Measurements from ENCODE around the gene DOCK4.

DOCK4 gene

GRCh38 chr7:112025556-112025955 is 180.6 kb downstream of the DOCK4 start:
- TF ChIP-seq CTCF (conservative IDR thresholded peaks at IDR 0.05; ENCODE audit: low read length) (no peak), EZH2phosphoT487 (IDR thresholded peaks at IDR 0.05; ENCODE audit: borderline replicate concordance) (no peak)

GRCh38 chr7:112023786-112024185 is 182.4 kb downstream of the DOCK4 start:
- Histone ChIP-seq H3K36me3 (ENCODE audit: insufficient read depth, low read length) (no peaks in the 10 kb centered on the region), H3K79me2 (ENCODE audit: insufficient read depth, low read length) (no peaks in the 10 kb centered on the region), H4K20me1 (ENCODE audit: insufficient read depth, low read length, poor library complexity, severe bottlenecking) (no peaks in the 10 kb centered on the region), H3K9me2 (replicated peaks; ENCODE audit: low read depth, low read length) (no peaks in the 10 kb centered on the region), H3K9me3 (ENCODE audit: insufficient read depth, low read depth, low read length) (no peaks in the 10 kb centered on the region), H3K9ac (ENCODE audit: low read depth, low read length, poor library complexity, severe bottlenecking) (no peak overlapping the region), H3K4me3 (ENCODE audit: low read length, poor library complexity, severe bottlenecking) (no peak overlapping the region), H3K4me2 (ENCODE audit: low read depth, low read length, poor library complexity, severe bottlenecking) (no peak overlapping the region), H3K4me1 (ENCODE audit: insufficient read depth, low read length, poor library complexity, severe bottlenecking) (no peaks in the 10 kb centered on the region), H3F3A (ENCODE audit: low read depth) (no peaks in the 10 kb centered on the region), H3K27me3 (ENCODE audit: insufficient read depth, low read length, poor library complexity, severe bottlenecking) (no peaks in the 10 kb centered on the region), H2AFZ (ENCODE audit: low read length) (no peak overlapping the region)
- TF ChIP-seq EZH2phosphoT487 (IDR thresholded peaks at IDR 0.05; ENCODE audit: borderline replicate concordance) = no peak

More at GRCh38 chr7:112025556-112025955, 180.6 kb downstream of the DOCK4 start:
- H3K9me2 ChIP-seq (replicated peaks; ENCODE audit: low read depth, low read length) = no peaks in the 10 kb centered on the region
- no peaks in the 10 kb centered on the region for H3K9me3 ChIP-seq (ENCODE audit: insufficient read depth, low read depth, low read length)
- H3K4me1 ChIP-seq (ENCODE audit: insufficient read depth, low read length, poor library complexity, severe bottlenecking) = peaks cover 4% of the 10 kb centered on the region
- H3K9ac ChIP-seq (ENCODE audit: low read depth, low read length, poor library complexity, severe bottlenecking) = no peak overlapping the region
- H2AFZ ChIP-seq (ENCODE audit: low read length) = no peak overlapping the region
- H3F3A ChIP-seq (ENCODE audit: low read depth) = no peaks in the 10 kb centered on the region
- no peak overlapping the region for H3K4me2 ChIP-seq (ENCODE audit: low read depth, low read length, poor library complexity, severe bottlenecking)
- H3K79me2 ChIP-seq (ENCODE audit: insufficient read depth, low read length) = no peaks in the 10 kb centered on the region
- H3K27me3 ChIP-seq (ENCODE audit: insufficient read depth, low read length, poor library complexity, severe bottlenecking) = no peaks in the 10 kb centered on the region
- H4K20me1 ChIP-seq (ENCODE audit: insufficient read depth, low read length, poor library complexity, severe bottlenecking) = no peaks in the 10 kb centered on the region
- H3K4me3 ChIP-seq (ENCODE audit: low read length, poor library complexity, severe bottlenecking) = no peak overlapping the region
- no peaks in the 10 kb centered on the region for H3K36me3 ChIP-seq (ENCODE audit: insufficient read depth, low read length)

- Histone ChIP-seq H2AFZ (ENCODE audit: low read length) (no peak overlapping the region), H3K27me3 (ENCODE audit: insufficient read depth, low read length, poor library complexity, severe bottlenecking) (no peaks in the 10 kb centered on the region), H4K20me1 (ENCODE audit: insufficient read depth, low read length, poor library complexity, severe bottlenecking) (no peaks in the 10 kb centered on the region), H3K9me2 (replicated peaks; ENCODE audit: low read depth, low read length) (no peaks in the 10 kb centered on the region), H3K9ac (ENCODE audit: low read depth, low read length, poor library complexity, severe bottlenecking) (no peak overlapping the region), H3K9me3 (ENCODE audit: insufficient read depth, low read depth, low read length) (no peaks in the 10 kb centered on the region), H3K79me2 (ENCODE audit: insufficient read depth, low read length) (no peaks in the 10 kb centered on the region), H3K4me3 (ENCODE audit: low read length, poor library complexity, severe bottlenecking) (no peak overlapping the region), H3K36me3 (ENCODE audit: insufficient read depth, low read length) (no peaks in the 10 kb centered on the region), H3K4me1 (ENCODE audit: insufficient read depth, low read length, poor library complexity, severe bottlenecking) (no peaks in the 10 kb centered on the region), H3F3A (ENCODE audit: low read depth) (no peaks in the 10 kb centered on the region), H3K4me2 (ENCODE audit: low read depth, low read length, poor library complexity, severe bottlenecking) (no peak overlapping the region)
- TF ChIP-seq CTCF (conservative IDR thresholded peaks at IDR 0.05; ENCODE audit: low read length) = no peak
- no peak for TF ChIP-seq EZH2phosphoT487 (IDR thresholded peaks at IDR 0.05; ENCODE audit: borderline replicate concordance)
Observed at GRCh38 chr7:112023282-112023681, 182.9 kb downstream of the DOCK4 start.

DNA sequence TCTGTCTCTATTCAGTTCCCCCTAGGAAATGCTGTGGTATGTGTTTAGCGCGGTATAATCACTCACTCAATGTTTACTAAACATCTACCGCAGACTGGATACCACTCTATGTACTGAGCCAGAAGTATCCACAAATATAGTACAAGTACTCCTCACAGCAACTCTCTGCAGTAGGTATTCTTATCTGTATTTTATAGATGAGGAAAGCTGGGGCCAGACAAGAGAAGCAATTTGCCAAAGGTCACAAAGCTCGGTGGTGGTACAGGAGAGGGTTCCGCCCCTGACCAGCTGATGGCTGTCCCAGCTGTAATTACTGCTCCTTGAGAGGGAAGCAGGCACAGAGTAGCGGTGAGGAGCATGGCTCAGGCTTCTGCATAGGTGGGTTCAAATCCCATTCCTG is 184.1 kb downstream of the DOCK4 start:
- no peaks in the 10 kb centered on the region for H3K36me3 ChIP-seq (ENCODE audit: insufficient read depth, low read length)
- H3K4me2 ChIP-seq (ENCODE audit: low read depth, low read length, poor library complexity, severe bottlenecking) = no peak overlapping the region
- no peak overlapping the region for H3K9ac ChIP-seq (ENCODE audit: low read depth, low read length, poor library complexity, severe bottlenecking)
- TF ChIP-seq EZH2phosphoT487 (IDR thresholded peaks at IDR 0.05; ENCODE audit: borderline replicate concordance) (no peak), CTCF (conservative IDR thresholded peaks at IDR 0.05; ENCODE audit: low read length) (no peak)
- H3K79me2 ChIP-seq (ENCODE audit: insufficient read depth, low read length) = no peaks in the 10 kb centered on the region
- H3K4me3 ChIP-seq (ENCODE audit: low read length, poor library complexity, severe bottlenecking) = no peak overlapping the region
- no peaks in the 10 kb centered on the region for H3K9me3 ChIP-seq (ENCODE audit: insufficient read depth, low read depth, low read length)
- no peaks in the 10 kb centered on the region for H3K9me2 ChIP-seq (replicated peaks; ENCODE audit: low read depth, low read length)
- no peaks in the 10 kb centered on the region for H3F3A ChIP-seq (ENCODE audit: low read depth)
- no peak overlapping the region for H2AFZ ChIP-seq (ENCODE audit: low read length)
- no peaks in the 10 kb centered on the region for H3K4me1 ChIP-seq (ENCODE audit: insufficient read depth, low read length, poor library complexity, severe bottlenecking)
- H4K20me1 ChIP-seq (ENCODE audit: insufficient read depth, low read length, poor library complexity, severe bottlenecking) = no peaks in the 10 kb centered on the region
- no peaks in the 10 kb centered on the region for H3K27me3 ChIP-seq (ENCODE audit: insufficient read depth, low read length, poor library complexity, severe bottlenecking)
